Neural progenitor cell (in vitro differentiated cells): ENCODE results near the gene MAGI2.

Experiments
- CTCF ChIP-seq: fragments of 200-600 bp; sonication (generic); IDR thresholded peaks from 2 replicates; pipeline ENCODE4 v1.5.1; 2017; ENCODE audit warnings: antibody characterized with exemption, mild to moderate bottlenecking
- EZH2 ChIP-seq: fragments of 200-600 bp; sonication (generic); IDR thresholded peaks from 2 replicates; pipeline ENCODE4 v1.6.1; 2017; ENCODE audit warnings: antibody characterized with exemption, mild to moderate bottlenecking, moderate library complexity

- TF ChIP-seq EZH2 (no peak), CTCF (no peak)
Measured at GRCh38 chr7:78634093-78634492, 819.4 kb downstream of the MAGI2 start.
